CD4-positive, alpha-beta T cell treated with Interferon alpha-2 for 1 hour (primary cell): ENCODE data around the gene CD109.
A peak's percentile ranks its signal among the peaks of the same experiment; 100 is the strongest.
"Not testable (repeated sequence)": the region's sequence is repeated elsewhere in the genome, so short reads cannot be mapped to it uniquely, and the experiment has no call there.

ENCODE experiments used
- DNase-seq, 2 donors: peaks; one replicate each; pipeline ENCODE4 v3.0.0-alpha.2; 2020 to 2022

Gene CD109

DNA sequence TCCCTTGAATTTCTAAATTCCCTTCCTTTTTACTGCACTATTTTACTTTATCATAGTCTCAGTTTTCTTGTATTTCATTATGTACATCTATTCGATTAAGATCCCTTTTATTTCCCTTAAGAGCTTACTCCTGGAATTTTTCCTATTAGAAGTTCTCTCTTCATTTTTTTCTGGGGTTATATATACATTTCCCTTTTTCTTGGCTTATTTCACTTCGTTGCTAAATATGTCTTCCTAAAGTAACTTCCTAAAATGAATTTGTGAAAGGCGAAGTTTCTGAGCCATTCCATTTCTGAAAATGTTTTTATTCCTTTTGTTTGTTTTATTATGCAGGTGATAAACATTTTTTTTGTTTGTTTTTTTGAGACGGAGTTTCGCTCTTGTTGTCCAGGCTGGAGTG lies 5.9 kb upstream of the CD109 start:
- no peak for DNase-seq

DNA sequence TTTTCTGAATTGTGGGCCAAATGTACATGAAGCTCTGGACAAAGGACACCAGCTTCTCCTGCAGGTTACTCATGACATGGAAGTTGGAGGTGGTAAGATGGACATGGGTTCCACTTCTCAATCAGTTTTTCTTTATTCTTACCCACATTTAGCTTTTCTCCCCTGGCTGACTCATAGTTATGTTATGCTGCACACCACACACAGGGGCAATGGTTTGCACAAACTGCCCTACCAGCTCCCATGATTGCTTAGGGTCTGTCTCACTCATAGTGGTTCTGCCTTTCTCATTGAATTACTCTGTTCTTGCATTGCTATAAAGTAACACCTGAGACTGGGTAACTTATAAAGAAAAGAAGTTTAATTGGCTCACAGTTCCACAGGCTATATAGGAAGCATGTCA lies 4.5 kb upstream of the CD109 start:
- no peak for DNase-seq

DNA sequence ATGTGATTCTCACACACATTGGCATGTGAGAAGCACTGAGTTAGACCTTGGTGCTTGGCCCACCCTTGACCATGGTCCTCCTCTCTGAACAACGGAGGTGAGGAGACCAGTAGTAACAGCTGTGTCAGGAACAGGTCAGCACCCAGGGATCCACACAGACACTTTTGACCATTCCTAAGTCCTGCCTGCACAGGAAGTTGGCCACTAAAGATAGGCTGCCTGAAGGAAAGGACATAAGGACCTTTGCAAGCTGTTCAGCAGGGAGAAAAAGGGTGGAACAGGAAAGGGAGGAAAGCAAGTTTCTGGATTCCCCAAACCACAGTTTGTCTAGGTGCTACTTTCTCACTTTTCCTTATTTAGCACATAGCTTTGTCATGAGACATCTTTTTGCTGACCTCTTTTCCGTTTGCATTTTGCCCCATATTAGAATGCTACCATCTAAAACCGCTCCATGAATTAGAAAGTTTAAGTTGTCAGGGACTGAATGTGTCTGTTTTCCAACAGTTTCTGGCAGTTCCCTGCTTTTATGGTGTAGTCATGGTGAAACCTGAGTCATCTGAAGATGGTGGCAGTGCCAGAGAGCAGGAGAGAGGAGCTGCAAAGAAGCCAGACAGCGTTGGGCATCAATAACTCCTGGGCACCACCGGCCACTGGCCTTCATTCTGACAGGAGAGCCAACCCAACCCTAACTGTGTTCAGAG lies 1.1 kb upstream of the CD109 start:
- DNase-seq = no peak

DNA sequence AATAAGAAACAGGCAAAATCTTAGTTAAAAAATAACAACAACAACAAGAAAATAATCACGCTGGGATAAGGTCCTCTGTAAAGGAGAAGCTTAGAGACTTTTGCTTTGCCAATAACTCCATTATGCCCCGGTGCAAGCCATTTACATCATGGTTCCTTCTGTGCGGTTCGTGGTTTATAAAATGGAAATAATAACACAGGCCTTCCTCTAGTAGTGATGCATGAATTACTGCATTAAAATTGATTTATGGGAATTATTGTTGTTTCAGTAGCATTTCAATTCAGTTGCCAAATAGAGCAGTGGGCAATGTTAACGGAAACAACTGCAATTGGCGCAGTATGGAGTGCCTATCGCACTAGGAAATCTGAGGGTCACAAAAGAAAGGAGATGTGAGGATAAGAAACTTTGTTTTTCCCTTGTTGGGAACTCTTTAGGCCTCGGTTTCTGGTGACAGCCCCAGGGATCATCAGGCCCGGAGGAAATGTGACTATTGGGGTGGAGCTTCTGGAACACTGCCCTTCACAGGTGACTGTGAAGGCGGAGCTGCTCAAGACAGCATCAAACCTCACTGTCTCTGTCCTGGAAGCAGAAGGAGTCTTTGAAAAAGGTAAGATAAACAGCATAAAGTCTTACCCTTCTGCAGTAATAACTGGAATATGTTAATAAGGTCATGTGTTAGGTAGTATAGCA lies 1.1 kb downstream of the CD109 start:
- DNase-seq = no peak

DNA sequence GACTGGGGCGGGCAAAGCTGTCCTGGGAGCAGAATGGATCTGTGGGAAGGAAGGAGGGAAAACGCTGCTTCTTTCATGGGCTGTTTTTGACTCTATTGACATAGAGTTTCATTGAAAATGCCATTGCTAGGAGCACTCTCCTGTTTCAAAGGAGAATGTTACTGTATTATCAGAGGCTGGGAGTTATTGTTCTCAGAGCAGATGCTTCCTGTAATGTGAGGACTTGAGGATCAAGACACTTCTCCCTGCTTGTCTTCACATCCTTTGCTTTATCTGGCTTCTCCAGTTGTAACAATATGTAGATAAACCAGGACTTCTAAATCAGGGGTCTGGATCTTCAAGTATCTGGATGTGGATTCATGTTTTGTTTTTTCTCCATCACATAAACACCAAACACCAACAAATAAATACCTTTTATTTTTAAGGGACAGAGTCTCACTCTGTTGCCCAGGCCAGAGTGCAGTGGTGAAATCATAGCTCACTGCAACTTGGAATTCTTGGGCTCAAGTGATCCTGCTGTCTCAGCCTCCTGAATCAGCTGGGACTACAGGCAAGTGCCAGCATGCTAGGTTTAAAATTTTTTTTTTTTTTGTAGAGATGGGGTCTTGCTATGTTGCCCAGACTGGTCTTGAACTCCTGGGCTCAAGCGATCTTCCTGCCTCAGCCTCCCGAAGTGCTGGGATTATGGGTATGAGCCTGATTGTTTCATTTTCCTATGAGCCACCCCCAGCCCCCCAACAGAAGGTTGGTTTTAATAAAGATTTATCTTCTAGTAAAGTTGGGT lies 3.9 kb downstream of the CD109 start:
- DNase-seq = no peak

DNA sequence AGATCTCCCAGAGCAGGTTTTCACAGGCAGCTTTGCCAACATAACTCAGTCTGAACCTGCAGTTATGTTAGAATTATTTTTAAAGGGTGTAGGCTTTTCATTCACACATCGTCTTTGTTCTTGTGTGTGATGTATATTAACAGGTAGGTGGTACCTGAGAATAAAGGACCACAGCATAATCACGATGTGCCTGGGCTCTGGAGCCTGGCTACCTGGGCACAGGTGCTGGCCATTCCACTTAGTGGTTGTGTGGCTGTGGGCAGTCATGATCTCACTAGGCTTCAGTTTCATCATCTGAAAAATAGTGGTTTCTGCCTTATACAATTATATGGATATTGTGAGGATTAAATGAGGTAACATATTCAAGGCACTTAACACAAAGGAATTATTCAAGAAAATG lies 6.4 kb downstream of the CD109 start:
- no peak for DNase-seq

DNA sequence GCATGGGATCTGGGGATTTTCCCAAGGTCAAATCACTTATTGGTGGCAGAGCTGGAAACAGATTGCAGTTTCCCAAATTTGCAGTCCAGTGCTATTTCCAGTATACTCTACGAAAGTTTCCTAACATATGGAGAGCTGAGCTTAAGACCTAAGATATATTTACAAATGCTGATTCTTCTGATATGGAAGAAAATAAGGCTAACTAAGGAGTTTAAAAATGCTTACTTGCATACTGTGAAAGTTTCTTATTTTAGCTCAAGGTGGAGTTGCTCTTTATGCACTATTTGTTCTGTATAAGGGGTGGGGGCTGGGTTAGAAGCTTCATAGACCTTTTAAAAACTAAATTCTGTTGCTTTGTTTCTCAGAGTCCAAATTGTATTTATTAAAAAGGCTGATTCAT lies 7.5 kb downstream of the CD109 start:
- DNase-seq = no peak

DNA sequence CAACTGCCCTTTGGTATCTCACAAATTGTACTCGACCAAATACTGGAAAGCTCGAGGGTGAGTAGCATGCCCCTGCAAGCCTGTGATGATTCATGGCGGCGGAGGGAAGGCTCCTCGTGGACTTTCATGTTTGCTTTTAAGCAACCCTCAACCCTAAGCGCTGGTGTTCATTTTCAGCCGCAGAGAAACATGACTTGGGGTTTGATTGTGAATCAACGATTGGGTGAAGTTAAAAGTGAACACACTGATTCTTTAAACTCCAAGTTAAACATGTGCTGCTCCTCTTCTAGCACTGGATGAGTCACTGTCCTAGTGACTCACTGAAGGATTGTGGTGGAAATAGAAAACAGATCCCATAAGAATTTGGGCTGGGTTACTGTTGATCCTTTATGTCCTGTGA lies 8.3 kb downstream of the CD109 start:
- DNase-seq = no peak

DNA sequence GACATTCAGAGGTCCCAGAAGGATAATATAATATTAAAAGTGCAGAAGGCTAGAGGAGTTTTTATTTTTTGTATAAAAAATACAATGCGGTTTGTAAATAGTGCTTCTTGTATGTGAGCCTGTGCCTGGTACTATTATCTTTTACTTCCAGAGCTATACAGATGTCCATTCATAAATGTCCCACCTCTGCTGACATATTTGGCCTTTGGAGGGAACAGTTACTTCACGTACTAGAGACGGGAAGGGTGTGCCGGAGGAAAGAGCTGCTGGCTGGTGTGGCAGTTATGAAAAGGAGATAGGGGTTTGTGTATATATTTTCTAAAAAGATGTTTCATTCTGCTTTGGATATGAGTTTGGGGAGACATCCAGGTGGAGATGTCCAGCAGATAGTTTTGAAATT lies 8.8 kb downstream of the CD109 start:
- no peak for DNase-seq

DNA sequence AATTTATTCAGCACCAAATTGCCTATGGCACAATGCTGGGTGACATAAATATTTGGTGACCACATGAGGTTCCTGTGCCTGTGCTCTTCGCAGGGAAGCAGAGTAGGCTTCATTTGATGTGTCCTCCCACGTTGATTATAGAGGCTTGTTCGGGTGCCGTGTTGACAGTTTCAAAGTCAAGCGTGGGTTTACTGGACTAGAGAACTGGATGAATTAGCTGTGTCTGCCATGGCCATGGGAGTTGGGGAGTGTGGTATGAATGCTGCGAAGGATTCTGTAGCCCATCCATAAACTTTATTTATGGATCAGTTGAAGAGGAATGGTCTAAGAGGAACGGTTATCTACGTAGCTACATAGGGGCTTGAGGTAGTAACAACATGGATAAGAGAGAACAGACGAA lies 11.0 kb downstream of the CD109 start:
- no peak for DNase-seq

DNA sequence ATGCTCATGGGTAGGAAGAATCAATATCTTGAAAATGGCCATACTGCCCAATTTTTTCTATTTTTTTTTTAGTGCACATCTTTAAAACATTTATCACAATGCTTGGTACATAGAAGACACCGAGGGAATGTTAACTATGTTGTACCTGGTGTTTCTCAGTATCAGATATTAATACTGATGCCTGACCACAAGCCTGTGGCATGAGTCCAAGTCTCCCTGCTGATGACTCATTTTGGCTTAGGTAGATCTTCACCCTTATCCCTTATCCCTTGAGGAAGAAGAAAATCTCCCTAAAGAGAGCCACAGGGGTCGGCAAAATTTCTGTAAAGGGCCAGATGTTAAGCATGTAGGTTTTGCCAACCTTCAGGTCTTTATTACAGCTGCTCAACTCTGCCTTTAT lies 14.5 kb downstream of the CD109 start:
- DNase-seq = no peak

DNA sequence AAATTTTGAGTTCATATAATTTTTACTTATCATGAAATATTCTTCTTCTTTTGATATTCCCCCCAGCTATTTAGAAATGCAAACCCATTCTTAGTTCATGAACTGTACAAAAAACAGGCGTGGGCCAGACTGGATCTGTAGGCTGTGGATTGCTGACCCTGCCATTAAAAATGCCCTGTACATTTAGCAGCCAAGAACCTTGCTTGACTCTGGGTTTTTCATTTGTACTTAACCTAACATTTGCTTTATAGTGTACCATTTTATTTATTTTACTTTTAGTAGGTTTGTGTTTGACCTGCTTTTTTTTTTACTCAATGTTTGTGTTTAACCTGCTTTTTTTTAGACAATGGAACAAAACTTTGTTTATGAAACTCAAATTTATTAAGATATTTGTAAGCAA lies 14.9 kb downstream of the CD109 start:
- DNase-seq = no peak

DNA sequence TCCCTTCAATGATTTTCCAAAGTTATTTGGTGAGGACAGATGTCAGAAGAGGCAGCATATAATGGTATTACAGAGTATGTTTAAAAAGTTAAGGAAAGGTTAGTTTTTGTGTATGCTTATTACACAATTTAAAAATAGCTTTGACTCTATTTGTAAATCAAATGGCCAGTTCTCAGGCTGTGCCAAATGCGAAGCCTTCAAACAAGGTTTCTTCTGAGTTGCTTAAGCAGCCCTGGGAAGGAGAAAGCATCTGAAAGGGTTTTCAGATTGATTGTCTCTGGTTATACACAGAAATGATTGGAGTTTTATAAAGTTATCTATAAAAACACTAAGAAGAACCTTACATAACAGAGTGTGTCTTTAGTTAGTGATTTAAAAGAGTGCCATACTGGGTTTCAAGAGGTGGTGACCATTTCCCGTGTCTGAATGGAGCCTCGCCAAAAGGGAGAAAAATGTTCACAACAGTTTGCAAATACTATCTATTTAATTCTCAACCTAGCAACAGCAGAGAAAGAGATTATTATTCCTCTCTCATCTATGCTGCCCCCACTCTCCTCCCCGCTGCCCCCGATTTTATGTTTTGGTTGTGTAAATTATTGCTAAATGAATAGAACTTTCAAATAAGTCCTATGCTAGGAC lies 16.7 kb downstream of the CD109 start:
- no peak for DNase-seq

DNA sequence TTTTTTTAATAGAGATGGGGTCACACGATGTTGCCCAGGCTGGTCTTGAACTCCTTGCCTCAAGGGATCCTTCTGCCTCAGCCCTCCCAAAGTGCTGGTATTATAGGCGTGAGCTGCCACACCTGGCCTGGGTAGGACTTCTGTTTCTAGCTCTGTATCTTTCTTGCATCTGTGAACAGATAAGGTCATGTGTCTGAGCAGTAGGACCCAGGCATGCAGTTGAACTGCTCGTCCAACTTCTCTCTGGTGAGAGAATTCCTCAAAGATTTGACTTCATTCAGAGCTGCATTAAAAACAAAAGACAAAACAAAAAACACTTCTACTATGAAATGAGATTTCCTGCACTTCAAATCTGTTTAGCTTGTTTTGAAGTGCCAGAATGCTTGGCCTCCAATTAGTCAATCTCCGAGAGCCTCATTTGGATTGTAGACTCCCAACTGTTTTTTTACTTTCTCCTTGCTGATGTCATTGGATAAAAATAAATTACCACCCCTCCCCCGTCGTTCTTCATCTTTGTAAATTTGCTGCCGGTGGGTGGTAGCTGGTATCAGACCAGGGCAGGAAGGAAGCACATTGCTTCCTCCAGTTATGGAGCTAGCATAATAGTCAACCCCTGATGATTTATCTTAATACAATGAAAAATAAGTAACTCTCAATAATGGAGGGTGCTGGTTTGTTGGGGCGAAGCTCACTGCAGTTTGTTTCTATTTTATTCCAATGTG lies 17.6 kb downstream of the CD109 start:
- DNase-seq = no peak

DNA sequence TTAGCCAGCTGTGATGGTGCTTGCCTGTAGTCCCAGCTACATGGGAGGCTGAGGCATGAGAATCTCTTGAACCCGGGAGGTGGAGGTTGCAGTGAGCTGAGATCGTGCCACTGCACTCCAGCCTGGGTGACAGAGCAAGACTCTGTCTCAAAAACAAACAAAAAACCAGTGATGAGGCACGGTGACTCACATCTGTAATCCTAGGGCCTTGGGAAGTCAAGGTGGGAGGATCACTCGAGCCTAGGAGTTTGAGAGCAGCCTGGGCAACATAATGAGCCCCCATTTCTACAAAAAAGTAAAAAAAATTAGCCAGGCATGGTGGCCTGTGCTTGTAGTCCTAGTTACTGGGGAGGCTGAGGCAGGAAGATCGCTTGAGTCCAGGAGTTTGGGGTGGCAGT lies 19.1 kb downstream of the CD109 start:
- not testable (repeated sequence) for DNase-seq

DNA sequence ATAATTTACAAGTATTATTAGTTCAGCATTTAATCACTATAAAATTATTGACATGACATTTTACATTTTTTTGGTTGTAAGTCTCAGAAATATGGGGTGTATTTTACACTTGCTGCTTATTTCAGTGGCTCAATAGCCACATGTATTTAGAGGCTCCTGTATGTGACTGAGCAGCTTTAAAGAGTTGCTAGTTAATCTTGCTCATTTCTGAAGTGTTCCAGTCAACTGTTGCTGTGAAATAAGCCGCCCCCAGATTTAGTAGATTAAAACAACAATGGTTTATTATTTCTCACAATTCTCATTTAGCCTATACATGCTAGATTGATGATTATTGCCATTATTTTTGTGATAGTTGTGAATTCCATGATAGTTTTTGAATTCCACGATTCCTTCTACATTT lies 23.0 kb downstream of the CD109 start:
- no peak for DNase-seq

DNA sequence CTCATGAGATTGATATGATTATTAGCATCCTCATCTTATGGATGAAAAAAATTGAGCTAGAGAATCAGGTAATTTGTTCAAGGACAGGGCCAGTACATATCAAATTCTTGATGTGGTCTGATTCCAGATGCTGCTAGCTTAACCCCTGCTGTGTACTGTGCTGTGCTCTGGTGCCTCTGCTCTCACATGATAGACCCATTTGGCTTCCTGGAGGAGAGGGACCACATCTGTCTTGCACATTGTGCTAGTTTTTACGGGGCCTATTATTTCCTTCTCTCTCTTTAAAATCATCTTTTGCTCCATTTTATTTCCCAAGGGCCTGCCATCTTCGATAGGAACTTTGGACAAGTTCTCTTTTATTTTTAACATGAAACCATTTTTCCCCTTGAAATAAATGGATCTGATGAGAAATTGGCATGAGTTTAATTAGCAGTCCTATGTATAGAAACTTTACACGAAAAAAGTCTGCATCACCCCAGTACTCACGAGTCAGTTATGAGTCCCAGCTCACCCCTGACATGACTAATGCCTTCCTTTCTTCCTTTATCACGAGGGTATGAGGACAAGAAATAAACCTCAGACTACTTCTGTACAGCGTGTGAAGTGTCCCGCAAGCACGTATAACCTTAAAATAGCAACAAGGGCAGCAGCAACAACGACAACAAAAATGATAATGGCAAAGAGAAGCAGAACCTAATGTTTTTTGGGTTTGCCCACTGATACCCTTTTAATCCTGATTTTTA lies 26.5 kb downstream of the CD109 start:
- DNase-seq = peak in 1 of 2 donors; percentile 13

DNA sequence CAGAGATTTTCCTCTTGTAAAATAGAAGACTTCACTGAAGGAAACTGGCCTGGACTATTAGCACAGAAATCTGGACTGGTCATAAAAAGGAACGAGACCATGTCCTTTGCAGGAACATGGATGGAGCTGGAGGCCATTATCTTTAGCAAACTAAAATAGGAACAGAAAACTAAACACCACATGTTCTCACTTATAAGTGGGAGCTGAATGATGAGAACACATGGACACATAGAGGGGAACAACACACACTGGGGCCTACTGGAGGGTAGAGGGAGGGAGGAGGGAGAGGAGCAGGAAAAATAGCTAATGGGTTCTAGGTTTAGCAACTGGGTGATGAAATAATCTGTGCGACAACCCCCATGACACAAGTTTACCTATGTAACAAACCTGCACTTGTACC lies 27.5 kb downstream of the CD109 start:
- DNase-seq = not testable (repeated sequence)

DNA sequence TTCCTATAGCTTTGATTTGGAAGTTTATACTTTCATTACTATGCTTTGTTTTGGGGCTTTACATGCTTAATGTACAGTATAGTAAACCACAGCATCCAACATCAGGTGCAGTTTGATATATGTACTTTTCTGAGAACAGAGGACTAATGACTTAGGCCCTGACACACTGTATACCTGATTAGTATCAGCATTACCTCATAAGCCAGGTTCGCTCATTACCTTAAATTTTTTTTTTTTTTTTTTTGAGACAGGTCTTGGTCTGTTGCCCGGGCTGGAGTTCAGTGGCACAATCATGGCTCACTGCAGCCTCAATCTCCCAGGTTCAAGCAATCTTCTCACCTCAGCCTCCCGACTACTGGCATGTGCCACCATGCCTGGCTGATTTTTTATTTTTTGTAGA lies 28.4 kb downstream of the CD109 start:
- DNase-seq = no peak

DNA sequence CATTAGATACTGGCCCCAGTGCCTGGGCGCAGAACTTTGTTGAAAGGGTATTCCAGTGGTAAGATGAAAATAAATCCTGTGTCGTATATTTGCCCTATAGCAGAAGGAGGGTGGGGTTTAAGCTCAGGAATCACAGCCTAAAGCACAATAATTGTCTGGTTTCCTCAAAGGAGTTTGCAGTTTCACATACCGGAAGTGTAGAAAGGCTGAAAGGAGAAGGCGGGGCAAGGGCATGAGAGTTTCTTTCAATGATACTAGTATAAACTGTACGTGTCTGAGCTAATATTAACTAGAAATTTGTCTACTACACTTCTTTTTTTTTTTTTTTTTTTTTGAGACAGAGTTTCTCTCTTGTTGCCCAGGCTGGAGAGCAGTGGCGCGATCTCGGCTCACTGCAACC lies 29.2 kb downstream of the CD109 start:
- DNase-seq = peak; percentile 27 to 46

DNA sequence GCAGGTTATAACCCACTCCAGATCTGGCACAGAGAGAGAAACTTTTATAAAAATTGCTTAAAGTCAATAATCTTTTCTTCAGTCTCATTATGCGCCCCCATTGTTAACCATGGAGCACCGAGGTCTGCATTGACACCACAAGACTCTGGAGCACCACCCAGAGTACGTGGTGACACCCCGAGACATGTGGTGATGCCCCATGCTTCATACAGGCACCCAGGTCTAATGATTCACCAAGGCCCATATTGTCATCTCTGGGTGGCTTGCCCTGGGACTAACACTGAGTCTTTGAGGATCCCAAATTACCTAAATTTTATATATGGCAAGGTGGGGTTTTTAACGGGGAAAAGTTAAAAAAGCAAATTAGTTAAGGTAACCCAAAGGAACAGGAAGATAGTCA lies 31.1 kb downstream of the CD109 start:
- no peak for DNase-seq

DNA sequence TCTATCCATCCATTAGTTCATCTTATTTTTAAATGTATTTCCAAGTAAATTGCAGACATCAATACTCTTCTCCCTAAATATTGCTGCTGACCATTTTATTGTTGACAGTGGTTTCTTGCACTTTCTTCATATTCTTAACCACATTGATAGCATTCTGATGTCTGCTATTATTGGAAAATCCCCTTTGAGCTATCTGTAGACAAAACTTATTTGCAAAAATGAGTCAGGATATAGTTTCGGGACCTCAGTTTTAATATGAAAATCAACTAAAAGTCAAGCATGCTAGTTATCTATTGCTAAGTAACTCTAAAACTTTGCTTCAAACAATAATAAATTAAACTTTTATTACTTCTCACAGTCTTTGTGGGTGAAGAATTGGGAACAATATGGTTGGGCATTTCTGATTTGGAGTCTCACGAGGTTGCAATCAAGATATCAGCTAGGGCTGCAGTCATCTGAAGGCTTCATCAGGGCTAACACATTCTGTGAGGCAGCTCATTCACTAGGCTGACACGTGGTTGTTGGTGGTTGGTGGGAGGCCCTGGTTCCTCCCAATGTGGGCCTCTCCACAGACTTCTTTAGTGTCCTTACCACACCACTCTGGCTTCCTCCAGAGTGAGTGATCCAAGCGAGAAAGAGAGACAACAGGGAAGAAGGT lies 32.7 kb downstream of the CD109 start:
- no peak for DNase-seq
